Prostate gland (tissue), 2 donors: ENCODE measurements around the gene RPL10L.

Source experiments
- CTCF ChIP-seq, 4 experiments: fragments of 200-600 bp in 2 of 4; fragments of 450-650 bp in 2 of 4; sonication (generic) in 2 of 4; IDR thresholded peaks; 1 replicate in 3 of 4; 2 replicates in 1 of 4; pipeline ENCODE4 v1.5.1; 2016 to 2019; ENCODE audit warnings: antibody characterized with exemption in 4 of 4, mild to moderate bottlenecking in 2 of 4, moderate library complexity in 2 of 4
- POLR2A ChIP-seq: fragments of 450-650 bp; IDR thresholded peaks from one replicate; pipeline ENCODE4 v1.6.1; 2016; ENCODE audit warnings: antibody characterized with exemption, mild to moderate bottlenecking

GRCh38 chr14:46691819-46692218 is 40.2 kb upstream of the RPL10L start:
- TF ChIP-seq CTCF (IDR thresholded peaks at IDR 0.05) (no peak), POLR2A (no peak)
